Measurements from ENCODE around the gene CYP26A1.

The CYP26A1 gene

DNA sequence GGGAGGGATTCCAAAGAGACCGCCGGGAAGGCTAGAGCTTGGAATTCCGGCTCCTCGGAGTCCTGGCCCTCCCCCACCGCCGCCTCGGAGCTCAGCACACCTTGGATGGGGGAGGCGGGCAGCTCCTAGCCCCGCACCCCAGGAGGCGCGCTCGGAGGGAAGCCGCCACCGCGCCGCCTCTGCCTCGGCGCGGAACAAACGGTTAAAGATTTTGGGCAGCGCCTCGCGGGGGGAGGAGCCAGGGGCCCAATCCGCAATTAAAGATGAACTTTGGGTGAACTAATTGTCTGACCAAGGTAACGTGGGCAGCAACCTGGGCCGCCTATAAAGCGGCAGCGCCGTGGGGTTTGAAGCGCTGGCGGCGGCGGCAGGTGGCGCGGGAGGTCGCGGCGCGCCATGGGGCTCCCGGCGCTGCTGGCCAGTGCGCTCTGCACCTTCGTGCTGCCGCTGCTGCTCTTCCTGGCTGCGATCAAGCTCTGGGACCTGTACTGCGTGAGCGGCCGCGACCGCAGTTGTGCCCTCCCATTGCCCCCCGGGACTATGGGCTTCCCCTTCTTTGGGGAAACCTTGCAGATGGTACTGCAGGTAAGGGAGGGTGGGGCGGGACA lies at the start of gene CYP26A1:
Gene CYP26A1 (plus strand): TSS at position 355 of the 608 bp plus-strand sequence. CDS start 42 bp downstream, at position 397.
- peak; percentile 68 for DNase-seq

GRCh38 chr10:93026072-93026471 lies 47.6 kb upstream of the CYP26A1 start:
- DNase-seq: no peak

GRCh38 chr10:93027508-93027907 lies 46.2 kb upstream of the CYP26A1 start:
- no peak for DNase-seq

- DNase-seq: no peak
Measured at GRCh38 chr10:93028883-93029282, 44.8 kb upstream of the CYP26A1 start.

DNA sequence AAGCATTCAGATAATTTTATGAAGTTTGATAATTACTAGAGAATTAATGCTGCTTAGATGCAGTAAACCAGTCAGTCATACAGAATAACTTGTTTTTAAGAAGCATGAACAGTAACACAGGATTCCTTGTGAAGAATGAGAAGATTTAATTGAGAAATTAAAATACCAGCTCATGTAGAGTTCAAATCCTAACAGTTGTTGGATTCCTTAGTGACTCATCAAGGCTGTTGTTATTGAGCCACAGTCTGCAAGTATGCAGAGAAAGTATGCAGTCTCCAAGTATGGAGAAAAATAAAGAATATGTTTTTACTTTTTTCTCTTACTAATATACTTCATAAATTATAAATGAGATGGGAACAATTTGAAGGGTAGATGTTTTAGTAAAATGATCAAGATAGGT lies 43.3 kb upstream of the CYP26A1 start:
- DNase-seq: no peak

GRCh38 chr10:93032105-93032808 lies 41.4 kb upstream of the CYP26A1 start:
- no peak for DNase-seq

- no peak for DNase-seq
Measured at GRCh38 chr10:93032809-93033137, 40.9 kb upstream of the CYP26A1 start.

DNA sequence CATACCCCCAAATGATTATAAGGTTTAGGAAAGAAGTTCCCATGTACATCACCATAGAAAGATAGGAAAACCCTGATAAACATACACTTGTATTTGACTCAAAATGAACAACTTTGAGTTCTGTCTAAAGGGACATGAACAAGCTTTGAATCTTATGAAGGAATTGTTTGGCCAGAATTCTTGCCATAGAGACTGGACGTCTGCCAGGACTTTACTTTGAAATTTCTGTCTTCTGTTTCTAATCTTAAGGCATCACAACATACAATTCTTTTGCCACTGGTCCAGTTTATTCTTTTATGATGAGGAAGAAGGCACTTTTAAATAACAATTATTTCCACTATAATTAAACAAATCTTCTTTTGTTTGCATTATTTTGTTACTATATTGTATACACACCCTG lies 39.3 kb upstream of the CYP26A1 start:
- DNase-seq: no peak

DNA sequence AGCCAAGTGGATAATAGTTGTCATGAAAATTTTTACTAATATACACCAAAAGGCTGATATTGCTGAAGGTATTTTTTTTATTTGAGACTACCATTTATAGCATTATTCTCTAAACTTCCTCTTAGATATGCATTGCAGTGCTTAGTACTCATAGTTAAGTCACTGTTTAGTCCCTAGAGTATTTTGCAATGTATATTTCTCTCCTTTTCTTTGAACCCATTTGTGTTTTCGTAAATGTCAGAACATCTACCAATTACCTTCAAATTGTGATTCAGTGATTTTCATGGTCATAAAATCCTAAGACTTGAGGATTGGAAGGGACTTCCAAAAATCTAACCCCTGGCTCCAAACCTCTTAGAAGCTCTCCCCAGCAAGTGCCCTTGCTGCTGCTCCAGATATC lies 34.6 kb upstream of the CYP26A1 start:
- DNase-seq: no peak

DNA sequence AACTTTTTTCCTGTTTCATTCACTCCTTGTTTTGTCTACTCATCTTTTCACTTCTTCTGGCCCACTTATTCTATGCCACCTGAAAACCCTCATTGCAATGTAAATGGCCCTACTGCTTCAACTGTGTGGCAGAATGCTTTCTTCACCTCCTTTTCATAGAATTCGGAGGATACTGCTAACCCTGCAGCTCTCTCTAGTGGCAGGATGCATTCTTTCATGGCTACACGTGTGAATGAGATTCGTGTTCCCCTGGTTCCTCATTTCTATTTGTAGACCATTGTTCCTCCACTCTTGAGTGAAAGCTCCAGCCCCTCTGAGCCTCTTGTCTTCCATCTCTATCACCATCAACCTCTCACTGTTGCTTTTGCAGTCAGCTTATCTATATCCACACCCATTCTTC lies 34.0 kb upstream of the CYP26A1 start:
- DNase-seq: peak; percentile 40

DNA sequence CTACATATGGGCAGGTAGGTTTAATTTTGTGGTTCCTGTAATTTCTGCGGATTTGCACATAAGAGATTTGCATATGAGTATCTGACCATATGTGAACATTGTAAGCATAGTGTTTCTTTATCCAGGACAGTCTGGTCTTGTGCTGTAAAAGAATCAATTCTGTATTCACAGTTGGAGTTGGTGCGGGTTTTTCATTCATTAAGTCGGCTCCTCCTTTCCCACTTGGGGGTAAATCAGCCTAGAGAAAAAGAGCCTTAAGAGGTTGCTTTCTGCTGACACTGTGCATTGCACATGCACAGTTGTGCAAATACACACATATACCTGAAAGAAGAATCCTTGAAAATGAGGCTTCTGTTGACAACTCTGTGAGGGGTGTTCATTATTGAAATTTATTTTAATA lies 19.2 kb upstream of the CYP26A1 start:
- DNase-seq: peak; percentile 55

GRCh38 chr10:93058139-93058538 lies 15.6 kb upstream of the CYP26A1 start:
- DNase-seq: no peak

- no peak for DNase-seq
Measured at GRCh38 chr10:93059975-93060886, 13.5 kb upstream of the CYP26A1 start, which contains the start of gene CYP26C1. CYP26C1 (plus strand) TSS chr10:93060798; CDS start chr10:93061264, 466 bp downstream.

GRCh38 chr10:93060887-93061593 lies 12.7 kb upstream of the CYP26A1 start:
- no peak for DNase-seq

GRCh38 chr10:93061594-93062513 lies 11.8 kb upstream of the CYP26A1 start:
- DNase-seq: no peak

GRCh38 chr10:93062514-93063143 lies 11.1 kb upstream of the CYP26A1 start:
- DNase-seq: no peak

DNA sequence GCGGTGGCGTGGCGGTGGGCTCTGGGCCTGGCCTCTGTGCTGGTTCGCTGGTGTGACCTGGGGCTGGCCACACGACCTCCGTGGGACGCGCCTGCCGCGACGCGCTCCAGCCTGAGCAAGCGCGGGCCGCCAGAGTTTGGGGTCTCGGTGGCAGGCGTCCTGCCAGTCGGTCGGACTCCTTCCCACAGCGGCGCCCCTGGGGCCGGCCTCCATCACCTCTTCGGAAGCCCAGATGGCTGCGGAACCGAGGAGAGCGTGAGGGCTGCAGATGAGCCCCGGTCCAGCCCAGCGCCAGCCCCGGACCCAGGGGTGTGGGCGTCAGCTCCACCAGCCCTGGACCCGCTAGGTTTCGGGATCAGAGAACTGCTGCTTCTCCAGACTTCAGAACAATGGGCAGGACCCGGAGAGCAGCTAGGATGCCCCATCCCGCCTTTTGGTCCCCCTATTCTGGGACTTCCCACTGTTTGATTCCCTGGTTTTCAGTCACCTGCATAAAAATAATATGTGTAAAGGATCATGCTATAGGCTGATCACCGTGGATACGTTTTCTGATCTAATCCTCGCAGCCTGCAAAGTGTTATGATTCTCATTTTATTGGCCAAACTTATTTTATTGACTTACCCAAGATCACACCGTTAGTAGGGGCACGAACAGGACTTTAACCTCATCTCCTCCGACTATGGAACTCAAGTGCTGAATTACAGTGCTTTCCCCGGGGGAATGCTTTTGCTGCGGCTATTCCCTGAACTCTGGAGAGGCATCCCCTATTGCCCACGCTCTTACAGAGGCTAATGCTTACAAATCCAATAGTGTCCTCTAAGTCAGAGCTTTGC lies 10.3 kb upstream of the CYP26A1 start:
- DNase-seq: no peak

DNA sequence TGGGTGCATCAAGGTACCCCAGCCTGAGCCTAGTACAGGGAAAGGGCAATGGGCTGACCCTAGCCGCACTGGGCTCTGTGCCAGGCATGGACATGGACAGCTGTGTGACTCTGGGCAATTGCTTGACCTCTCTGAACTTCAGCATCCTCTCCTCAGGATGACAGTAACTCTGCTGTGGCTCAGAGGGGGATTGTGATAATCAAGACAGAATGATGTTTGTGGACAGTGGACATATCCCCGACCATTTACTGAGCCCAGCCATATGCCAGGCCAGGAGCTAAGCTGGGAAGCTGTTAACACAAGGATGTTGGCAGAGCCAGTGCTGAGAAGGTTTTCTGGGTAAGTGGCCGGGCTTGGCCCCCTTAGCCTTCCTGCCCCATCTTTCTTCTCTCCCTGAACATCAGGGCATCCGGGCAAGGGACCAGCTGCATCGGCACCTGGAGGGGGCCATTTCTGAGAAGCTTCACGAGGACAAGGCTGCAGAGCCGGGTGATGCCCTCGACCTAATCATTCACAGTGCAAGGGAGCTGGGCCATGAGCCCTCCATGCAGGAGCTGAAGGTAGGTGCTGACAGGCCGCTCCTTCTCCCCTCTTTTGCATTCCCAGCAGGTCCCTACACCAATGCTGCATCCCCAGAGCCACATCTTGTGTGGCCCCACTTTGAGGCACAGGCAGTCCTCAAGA lies 9.6 kb upstream of the CYP26A1 start:
- DNase-seq: no peak

GRCh38 chr10:93064874-93065660 lies 8.6 kb upstream of the CYP26A1 start:
- DNase-seq: no peak
